ENCODE measurements around the gene SCGB2A2.

DNA sequence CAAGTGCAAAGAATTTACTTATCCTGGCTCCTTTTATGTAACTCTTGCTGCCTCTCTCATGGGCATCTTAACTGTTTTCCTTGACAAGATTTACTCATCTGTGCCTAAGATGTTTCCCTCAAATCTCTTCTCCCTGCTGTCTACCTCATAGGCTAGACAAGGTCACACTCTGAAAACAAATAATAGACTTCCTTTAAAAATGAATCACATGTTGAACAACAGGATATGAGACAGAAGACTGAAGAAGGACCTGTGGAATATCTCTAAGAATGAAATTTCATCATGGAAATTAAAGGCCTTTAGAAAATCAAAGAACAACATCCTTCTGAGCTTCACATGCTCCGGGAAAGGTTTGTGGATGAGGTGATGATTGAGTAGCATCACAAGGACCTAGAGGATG is 6.0 kb upstream of the SCGB2A2 start:
- no peak for TF ChIP-seq GATA2 (IDR thresholded peaks at IDR 0.05; ENCODE audit: low read depth, low read length)
- TF ChIP-seq GATA3 (IDR thresholded peaks at IDR 0.05; ENCODE audit: low read depth, low read length): no peak

Measured in SH-SY5Y (cell line).